ENCODE measurements around the gene TSC22D4.
A peak's percentile ranks its signal among the peaks of the same experiment; 100 is the strongest.
"Not testable (repeated sequence)": the region's sequence is repeated elsewhere in the genome, so short reads cannot be mapped to it uniquely, and the experiment has no call there.

TSC22D4 gene

GRCh38 chr7:100509231-100509630 is 30.2 kb upstream of the TSC22D4 start:
- H3K27ac Mint-ChIP-seq, result peak overlapping the region in 2 of 3 experiments; percentile 2 to 10
- H3K4me1 Mint-ChIP-seq, result peaks cover 5% of the 10 kb centered on the region
- no peak for TF ChIP-seq CTCF (IDR thresholded peaks at IDR 0.05; ENCODE audit: unreplicated experiment in 3 of 3)
- no peaks in the 10 kb centered on the region for H3K27me3 Mint-ChIP-seq (ENCODE audit: low read depth)
- no peak overlapping the region for H3K4me3 Mint-ChIP-seq
- no peaks in the 10 kb centered on the region for H3K9me3 Mint-ChIP-seq
- no peaks in the 10 kb centered on the region for H3K36me3 Mint-ChIP-seq (ENCODE audit: low read depth)

- H3K27me3 Mint-ChIP-seq (ENCODE audit: low read depth), result no peaks in the 10 kb centered on the region
- TF ChIP-seq CTCF (IDR thresholded peaks at IDR 0.05; ENCODE audit: unreplicated experiment in 3 of 3), result no peak
- peaks cover 5% of the 10 kb centered on the region for H3K4me1 Mint-ChIP-seq
Observed at GRCh38 chr7:100506356-100506923, 27.4 kb upstream of the TSC22D4 start.

GRCh38 chr7:100504887-100505611 is 26.0 kb upstream of the TSC22D4 start:
- Mint-ChIP-seq H3K27ac (no peak overlapping the region), H3K4me3 (no peak overlapping the region), H3K27me3 (ENCODE audit: low read depth) (no peaks in the 10 kb centered on the region), H3K4me1 (peaks cover 5% of the 10 kb centered on the region), H3K36me3 (ENCODE audit: low read depth) (no peaks in the 10 kb centered on the region), H3K9me3 (no peaks in the 10 kb centered on the region)
- TF ChIP-seq CTCF (IDR thresholded peaks at IDR 0.05; ENCODE audit: unreplicated experiment in 3 of 3), result no peak

More at GRCh38 chr7:100506356-100506923, 27.4 kb upstream of the TSC22D4 start:
- H3K27ac Mint-ChIP-seq, result no peak overlapping the region
- H3K36me3 Mint-ChIP-seq (ENCODE audit: low read depth), result no peaks in the 10 kb centered on the region
- no peaks in the 10 kb centered on the region for H3K9me3 Mint-ChIP-seq
- H3K4me3 Mint-ChIP-seq, result no peak overlapping the region

GRCh38 chr7:100504031-100504430 is 25.0 kb upstream of the TSC22D4 start:
- not testable (repeated sequence) for H3K36me3 Mint-ChIP-seq (ENCODE audit: low read depth); H3K4me1 Mint-ChIP-seq; H3K9me3 Mint-ChIP-seq; H3K27me3 Mint-ChIP-seq (ENCODE audit: low read depth); H3K27ac Mint-ChIP-seq; H3K4me3 Mint-ChIP-seq

- H3K27me3 Mint-ChIP-seq (ENCODE audit: low read depth); H3K36me3 Mint-ChIP-seq (ENCODE audit: low read depth); H3K9me3 Mint-ChIP-seq; H3K4me1 Mint-ChIP-seq; H3K27ac Mint-ChIP-seq; H3K4me3 Mint-ChIP-seq: not testable (repeated sequence)
Observed at GRCh38 chr7:100500743-100501142, 21.7 kb upstream of the TSC22D4 start.

GRCh38 chr7:100496509-100496908 is 17.5 kb upstream of the TSC22D4 start:
- Mint-ChIP-seq H3K27me3 (ENCODE audit: low read depth) (peaks cover 21% of the 10 kb centered on the region), H3K9me3 (no peaks in the 10 kb centered on the region), H3K27ac (no peak overlapping the region), H3K36me3 (ENCODE audit: low read depth) (peaks cover 15% of the 10 kb centered on the region), H3K4me1 (peaks cover 9% of the 10 kb centered on the region), H3K4me3 (no peak overlapping the region)
- TF ChIP-seq CTCF (IDR thresholded peaks at IDR 0.05; ENCODE audit: unreplicated experiment in 3 of 3), result no peak

All from nephron (organoid).